WTC11 (cell line): ENCODE data around the gene ZNF526.

Source experiments
- ATF2 ChIP-seq: sonication (generic); formaldehyde crosslinking; IDR thresholded peaks from 2 replicates; pipeline ENCODE4 v1.8.1; 2022; ENCODE audit warnings: low read depth, missing genetic modification reagents, borderline replicate concordance
- ATF3 ChIP-seq: sonication (generic); formaldehyde crosslinking; conservative IDR thresholded peaks from 2 replicates; pipeline ENCODE4 v1.8.1; 2022; ENCODE audit warnings: mild to moderate bottlenecking, missing genetic modification reagents
- CDX4 ChIP-seq: fragments of 250-450 bp; sonication (Bioruptor Pico); IDR thresholded peaks from 2 replicates; pipeline ENCODE4 v1.9.0; 2021; ENCODE audit warnings: moderate library complexity, mild to moderate bottlenecking, inconsistent platforms, borderline replicate concordance
- CREB1 ChIP-seq: sonication (generic); formaldehyde crosslinking; IDR thresholded peaks from 2 replicates; pipeline ENCODE4 v1.8.0; 2023; ENCODE audit warnings: mild to moderate bottlenecking, missing genetic modification reagents
- CTCF ChIP-seq: fragments of 200-600 bp; IDR thresholded peaks from 2 replicates; pipeline ENCODE4 v1.8.0; 2022; ENCODE audit warnings: antibody characterized with exemption
- FOXK1 ChIP-seq: sonication (generic); formaldehyde crosslinking; IDR thresholded peaks from 2 replicates; pipeline ENCODE4 v1.8.0; 2022; ENCODE audit warnings: mild to moderate bottlenecking, moderate library complexity, missing genetic modification reagents
- GTF2I ChIP-seq: fragments of 250-450 bp; sonication (Bioruptor Pico); conservative IDR thresholded peaks from 2 replicates; pipeline ENCODE4 v1.4.0; 2021; ENCODE audit warnings: mild to moderate bottlenecking
- MAX ChIP-seq: sonication (generic); formaldehyde crosslinking; IDR thresholded peaks from 2 replicates; pipeline ENCODE4 v1.8.0; 2022; ENCODE audit warnings: mild to moderate bottlenecking, missing genetic modification reagents
- MXD4 ChIP-seq: fragments of 250-450 bp; sonication (Bioruptor Pico); IDR thresholded peaks from 2 replicates; pipeline ENCODE4 v1.8.0; 2021; ENCODE audit warnings: mild to moderate bottlenecking, moderate library complexity, borderline replicate concordance
- MYBL2 ChIP-seq: sonication (generic); formaldehyde crosslinking; IDR thresholded peaks from 2 replicates; pipeline ENCODE4 v1.8.1; 2023; ENCODE audit warnings: mild to moderate bottlenecking, moderate library complexity, missing genetic modification reagents
- SP1 ChIP-seq: sonication (generic); formaldehyde crosslinking; conservative IDR thresholded peaks from 2 replicates; pipeline ENCODE4 v1.8.1; 2022; ENCODE audit warnings: missing genetic modification reagents
- STAT6 ChIP-seq: sonication (generic); formaldehyde crosslinking; conservative IDR thresholded peaks from 2 replicates; pipeline ENCODE4 v1.8.1; 2023; ENCODE audit warnings: mild to moderate bottlenecking, low read depth, missing genetic modification reagents, moderate library complexity
- TCF7 ChIP-seq: sonication (generic); formaldehyde crosslinking; IDR thresholded peaks from 2 replicates; pipeline ENCODE4 v1.8.0; 2022; ENCODE audit warnings: mild to moderate bottlenecking, low read depth, missing genetic modification reagents, moderate library complexity
- USF2 ChIP-seq: sonication (generic); formaldehyde crosslinking; IDR thresholded peaks from 2 replicates; pipeline ENCODE4 v1.8.1; 2023; ENCODE audit warnings: mild to moderate bottlenecking, missing genetic modification reagents, moderate library complexity

- no peak for TF ChIP-seq CTCF
- no peak for TF ChIP-seq MYBL2 (CRISPR knock-in tag)
- TF ChIP-seq CDX4 (CRISPR knock-in tag) = no peak
- TF ChIP-seq SP1 (CRISPR knock-in tag) = no peak
- TF ChIP-seq TCF7 (CRISPR knock-in tag) = no peak
- no peak for TF ChIP-seq MXD4 (CRISPR knock-in tag)
- no peak for TF ChIP-seq FOXK1
- TF ChIP-seq STAT6 (CRISPR knock-in tag) = no peak
- TF ChIP-seq ATF2 = no peak
- no peak for TF ChIP-seq GTF2I (CRISPR knock-in tag)
- TF ChIP-seq MAX = no peak
- no peak for TF ChIP-seq USF2 (CRISPR knock-in tag)
- no peak for TF ChIP-seq ATF3 (CRISPR knock-in tag)
- no peak for TF ChIP-seq CREB1 (CRISPR knock-in tag)
Measured at GRCh38 chr19:42250666-42251531, 30.8 kb downstream of the ZNF526 start.
